Naive thymus-derived CD8-positive, alpha-beta T cell (primary cell): Measurements from ENCODE around the gene LMCD1. TPM values are rescaled to one million over a fixed set of nuclear protein-coding genes. Genes with fewer than 3 reads are reported as not detected.

ENCODE experiments used
- ATAC-seq, 2 donors: fragments of 150-1000 bp; cut with Tn5 transposase in 1 of 2; sonication (Bioruptor Pico), chemical (Tn5 transposase) in 1 of 2; 1 replicate in 1 of 2; 2 replicates in 1 of 2; pipeline ENCODE4 v1.10.0; 2021; ENCODE audit warnings: mild to moderate bottlenecking in 2 of 2, moderate library complexity in 2 of 2
- POLR2A ChIA-PET: fragments of 350-600 bp; sonication (Branson Sonifier 250); formaldehyde crosslinking; loops from one replicate; lab custom pipeline; 2021; ENCODE audit warnings: antibody characterized with exemption; lab: Charles Lee
- DNase-seq, 10 donors: peaks; one replicate each; pipeline versions ENCODE4 v3.0.0 to v3.0.0-alpha.2; 2020 to 2022
- H3K27ac Mint-ChIP-seq, 10 donors: one replicate each; pipeline ENCODE4 v1.8.0; 2020 to 2022; ENCODE audit warnings: mild to moderate bottlenecking in 10 of 10, mixed read lengths in 10 of 10, moderate library complexity in 4 of 10, inconsistent platforms in 1 of 10
- H3K27me3 Mint-ChIP-seq, 5 donors: one replicate each; pipeline ENCODE4 v1.8.0; 2021 to 2022; ENCODE audit warnings: mixed read lengths in 5 of 5
- H3K36me3 Mint-ChIP-seq, 3 donors: one replicate each; pipeline ENCODE4 v1.8.0; 2020 to 2022; ENCODE audit warnings: mixed read lengths in 3 of 3, mild to moderate bottlenecking in 2 of 3, inconsistent platforms in 1 of 3
- H3K4me1 Mint-ChIP-seq, 4 donors: one replicate each; pipeline ENCODE4 v1.8.0; 2021 to 2022; ENCODE audit warnings: mixed read lengths in 4 of 4
- H3K4me3 Mint-ChIP-seq, 10 donors: one replicate each; pipeline ENCODE4 v1.8.0; 2020 to 2022; ENCODE audit warnings: mild to moderate bottlenecking in 10 of 10, mixed read lengths in 10 of 10, moderate library complexity in 6 of 10, inconsistent platforms in 1 of 10
- H3K9me3 Mint-ChIP-seq, 9 donors: one replicate each; pipeline ENCODE4 v1.8.0; 2020 to 2022; ENCODE audit warnings: mixed read lengths in 9 of 9, mild to moderate bottlenecking in 3 of 9, inconsistent platforms in 1 of 9, moderate library complexity in 1 of 9
- polyA plus RNA-seq, 3 donors: library from polyadenylated mRNA; unstranded; fragments of 300-500 nt; fragmentation: Illumina TruSeq; gene quantifications; one replicate each; pipeline ENCODE4 v1.2.3, GENCODE V29; 2021
- total RNA-seq, 8 experiments: library from RNA in 2 of 8; stranded (reverse) in 2 of 8; gene quantifications; one replicate each; pipeline ENCODE4 v1.2.3 and lab custom pipeline; 2021 to 2026

The LMCD1 gene
- total and polyA plus RNA-seq, 5 experiments from 2014 or later = 1.2 TPM; not detected in 4

GRCh38 chr3:8563597-8563996 is 62.0 kb downstream of the LMCD1 start:
- POLR2A ChIA-PET = no interaction called here
- Mint-ChIP-seq H3K27me3 (peaks cover 0 to 12% (median 0%) of the 10 kb centered on the region in 5 donors), H3K4me3 (no peak overlapping the region), H3K36me3 (no peaks in the 10 kb centered on the region), H3K27ac (no peak overlapping the region), H3K4me1 (no peaks in the 10 kb centered on the region), H3K9me3 (no peaks in the 10 kb centered on the region)
- DNase-seq (no peak), ATAC-seq (no peak)

- H3K9me3 Mint-ChIP-seq = peaks cover 0 to 9% (median 0%) of the 10 kb centered on the region in 9 donors
- no peak overlapping the region for H3K27ac Mint-ChIP-seq
- H3K4me1 Mint-ChIP-seq = peaks cover 0 to 1% (median under 1%) of the 10 kb centered on the region in 4 donors
- H3K4me3 Mint-ChIP-seq = no peak overlapping the region
- ATAC-seq (no peak), DNase-seq (no peak)
- peaks cover 0 to 11% (median 0%) of the 10 kb centered on the region in 5 donors for H3K27me3 Mint-ChIP-seq
- H3K36me3 Mint-ChIP-seq = no peaks in the 10 kb centered on the region
- POLR2A ChIA-PET = no interaction called here
These were observed 63.8 kb downstream of the LMCD1 start for GRCh38 chr3:8565376-8565775.

- peaks cover 0 to 9% (median 0%) of the 10 kb centered on the region in 5 donors for H3K27me3 Mint-ChIP-seq
- DNase-seq = no peak
- POLR2A ChIA-PET = interaction anchor here (0.7 kb wide), 1 partner anchor 644 kb away, joined by 3 read pairs; no protein-coding TSS in a partner anchor
These were observed 66.4 kb downstream of the LMCD1 start for GRCh38 chr3:8567784-8568575.

GRCh38 chr3:8571256-8571655 is 69.6 kb downstream of the LMCD1 start:
- Mint-ChIP-seq H3K4me3 (no peak overlapping the region), H3K4me1 (peaks cover 3 to 14% (median 9%) of the 10 kb centered on the region in 4 donors), H3K9me3 (peaks cover 0 to 9% (median 0%) of the 10 kb centered on the region in 9 donors), H3K27me3 (peaks cover 0 to 6% (median 0%) of the 10 kb centered on the region in 5 donors), H3K27ac (peak overlapping the region in 1 of 10 donors; percentile 48), H3K36me3 (no peaks in the 10 kb centered on the region)
- no peak for DNase-seq
- POLR2A ChIA-PET = no interaction called here
- no peak for ATAC-seq

More at GRCh38 chr3:8567784-8568575, 66.4 kb downstream of the LMCD1 start:
- H3K9me3 Mint-ChIP-seq = peaks cover 0 to 9% (median 0%) of the 10 kb centered on the region in 9 donors
- no peaks in the 10 kb centered on the region for H3K36me3 Mint-ChIP-seq
- H3K4me3 Mint-ChIP-seq = no peak overlapping the region
- H3K4me1 Mint-ChIP-seq = peaks cover 3 to 14% (median 9%) of the 10 kb centered on the region in 4 donors
- ATAC-seq = no peak
- no peak overlapping the region for H3K27ac Mint-ChIP-seq

GRCh38 chr3:8573342-8573926 is 71.8 kb downstream of the LMCD1 start:
- H3K27ac Mint-ChIP-seq = no peak overlapping the region
- ATAC-seq = no peak

GRCh38 chr3:8574040-8574669 is 72.5 kb downstream of the LMCD1 start:
- POLR2A ChIA-PET = no interaction called here
- Mint-ChIP-seq H3K9me3 (peaks cover 0 to 9% (median 0%) of the 10 kb centered on the region in 9 donors), H3K4me1 (peaks cover 3 to 14% (median 9%) of the 10 kb centered on the region in 4 donors), H3K27me3 (peaks cover 0 to 4% (median 0%) of the 10 kb centered on the region in 5 donors), H3K27ac (no peak overlapping the region), H3K36me3 (no peaks in the 10 kb centered on the region), H3K4me3 (no peak overlapping the region)
- DNase-seq (no peak), ATAC-seq (no peak)

More at GRCh38 chr3:8573342-8573926, 71.8 kb downstream of the LMCD1 start:
- Mint-ChIP-seq H3K4me3 (no peak overlapping the region), H3K9me3 (peaks cover 0 to 9% (median 0%) of the 10 kb centered on the region in 9 donors), H3K36me3 (no peaks in the 10 kb centered on the region), H3K4me1 (peaks cover 3 to 14% (median 9%) of the 10 kb centered on the region in 4 donors), H3K27me3 (peaks cover 0 to 6% (median 0%) of the 10 kb centered on the region in 5 donors)
- DNase-seq = no peak
- POLR2A ChIA-PET = no interaction called here

GRCh38 chr3:8574670-8575322 is 73.2 kb downstream of the LMCD1 start:
- Mint-ChIP-seq H3K27ac (no peak overlapping the region), H3K4me3 (no peak overlapping the region), H3K4me1 (peaks cover 3 to 14% (median 9%) of the 10 kb centered on the region in 4 donors), H3K27me3 (peaks cover 0 to 4% (median 0%) of the 10 kb centered on the region in 5 donors), H3K9me3 (peaks cover 0 to 4% (median 0%) of the 10 kb centered on the region in 9 donors), H3K36me3 (no peaks in the 10 kb centered on the region)
- ATAC-seq = no peak
- POLR2A ChIA-PET = no interaction called here
- DNase-seq = no peak

- DNase-seq (no peak), ATAC-seq (no peak)
- peaks cover 0 to 4% (median 0%) of the 10 kb centered on the region in 5 donors for H3K27me3 Mint-ChIP-seq
- peaks cover 0 to 2% (median 0%) of the 10 kb centered on the region in 9 donors for H3K9me3 Mint-ChIP-seq
- POLR2A ChIA-PET = no interaction called here
- H3K4me1 Mint-ChIP-seq = peaks cover 3 to 11% (median 7%) of the 10 kb centered on the region in 4 donors
- no peak overlapping the region for H3K4me3 Mint-ChIP-seq
- no peak overlapping the region for H3K27ac Mint-ChIP-seq
- H3K36me3 Mint-ChIP-seq = no peaks in the 10 kb centered on the region
These were observed 73.9 kb downstream of the LMCD1 start for GRCh38 chr3:8575364-8576104.

GRCh38 chr3:8576436-8576835 is 74.8 kb downstream of the LMCD1 start:
- POLR2A ChIA-PET = no interaction called here
- no peak overlapping the region for H3K27ac Mint-ChIP-seq
- no peak overlapping the region for H3K4me3 Mint-ChIP-seq
- H3K36me3 Mint-ChIP-seq = no peaks in the 10 kb centered on the region
- H3K27me3 Mint-ChIP-seq = peaks cover 0 to 6% (median 0%) of the 10 kb centered on the region in 5 donors
- DNase-seq = no peak
- H3K9me3 Mint-ChIP-seq = peaks cover 0 to 2% (median 0%) of the 10 kb centered on the region in 9 donors
- ATAC-seq = no peak
- peaks cover 0 to 2% (median under 1%) of the 10 kb centered on the region in 4 donors for H3K4me1 Mint-ChIP-seq

- POLR2A ChIA-PET = no interaction called here
- ATAC-seq = no peak
- H3K27ac Mint-ChIP-seq = no peak overlapping the region
- H3K9me3 Mint-ChIP-seq = peaks cover 0 to 2% (median 0%) of the 10 kb centered on the region in 9 donors
- no peaks in the 10 kb centered on the region for H3K4me1 Mint-ChIP-seq
- H3K27me3 Mint-ChIP-seq = peaks cover 0 to 6% (median 0%) of the 10 kb centered on the region in 5 donors
- H3K36me3 Mint-ChIP-seq = no peaks in the 10 kb centered on the region
- no peak overlapping the region for H3K4me3 Mint-ChIP-seq
- no peak for DNase-seq
These were observed 75.4 kb downstream of the LMCD1 start for GRCh38 chr3:8576841-8577571.

GRCh38 chr3:8578282-8578681 is 76.7 kb downstream of the LMCD1 start:
- Mint-ChIP-seq H3K36me3 (no peaks in the 10 kb centered on the region), H3K4me1 (no peaks in the 10 kb centered on the region), H3K27ac (no peak overlapping the region), H3K4me3 (no peak overlapping the region), H3K27me3 (peaks cover 0 to 6% (median 0%) of the 10 kb centered on the region in 5 donors), H3K9me3 (peaks cover 0 to 2% (median 0%) of the 10 kb centered on the region in 9 donors)
- POLR2A ChIA-PET = no interaction called here
- DNase-seq (no peak), ATAC-seq (no peak)
